CD14-positive monocyte (primary cell): ENCODE results near the gene ACOT11. TPM values are rescaled to one million over a fixed set of nuclear protein-coding genes. Genes with fewer than 3 reads are reported as not detected.

Experiments used
- DNase-seq, 3 donors: peaks; one replicate each; pipeline ENCODE4 v3.0.0-alpha.2; 2011 to 2022
- H2AFZ ChIP-seq: 2 replicates; pipeline ENCODE4 v1.6.0; 2012; ENCODE audit warnings: mild to moderate bottlenecking, low read depth, low read length, inconsistent platforms; ENCODE audit not compliant: insufficient read depth, poor library complexity, severe bottlenecking
- H3K27ac ChIP-seq, 2 donors: 1 replicate in 1 of 2; 2 replicates in 1 of 2; pipeline ENCODE4 v1.5.1; 2012 to 2013; ENCODE audit warnings: low read length in 2 of 2, control low read depth in 1 of 2, inconsistent platforms in 1 of 2, low read depth in 1 of 2, mild to moderate bottlenecking in 1 of 2
- H3K27me3 ChIP-seq, 2 donors: one replicate each; pipeline versions ENCODE4 v1.6.0 to v1.6.1; 2011 to 2013; ENCODE audit warnings: low read length in 2 of 2; ENCODE audit not compliant: control insufficient read depth in 2 of 2, insufficient read depth in 2 of 2
- H3K36me3 ChIP-seq, 2 donors: replicated peaks in 1 of 2; 1 replicate in 1 of 2; 2 replicates in 1 of 2; pipeline versions ENCODE4 v1.5.1 to v1.6.1; 2012 to 2013; ENCODE audit warnings: low read length in 2 of 2, control low read depth in 1 of 2, inconsistent platforms in 1 of 2, mild to moderate bottlenecking in 1 of 2; ENCODE audit not compliant: insufficient read depth in 2 of 2, control insufficient read depth in 1 of 2
- H3K4me1 ChIP-seq, 2 donors: 1 replicate in 1 of 2; 2 replicates in 1 of 2; pipeline versions ENCODE4 v1.5.1 to v1.6.1; 2012 to 2013; ENCODE audit warnings: low read length in 2 of 2, control low read depth in 1 of 2, inconsistent platforms in 1 of 2, mild to moderate bottlenecking in 1 of 2, moderate library complexity in 1 of 2; ENCODE audit not compliant: insufficient read depth in 2 of 2, control insufficient read depth in 1 of 2
- H3K4me2 ChIP-seq: replicated peaks from 2 replicates; pipeline ENCODE3; 2012; ENCODE audit warnings: low read length, moderate library complexity, mild to moderate bottlenecking; ENCODE audit not compliant: poor library complexity, severe bottlenecking; ENCODE audit errors: extremely low read depth
- H3K4me3 ChIP-seq, 3 experiments: fragments of 200-600 bp in 1 of 3; sonication (generic) in 1 of 3; replicated peaks in 1 of 3; 1 replicate in 2 of 3; 2 replicates in 1 of 3; pipeline ENCODE4 v1.5.1; 2011 to 2013; ENCODE audit warnings: low read length in 3 of 3, mild to moderate bottlenecking in 3 of 3, control low read depth in 2 of 3, low read depth in 2 of 3, inconsistent platforms in 1 of 3, moderate library complexity in 1 of 3
- H3K79me2 ChIP-seq: 2 replicates; pipeline ENCODE4 v1.6.0; 2012; ENCODE audit warnings: mild to moderate bottlenecking, control low read depth, inconsistent platforms, low read length, moderate library complexity; ENCODE audit not compliant: insufficient read depth
- H3K9ac ChIP-seq: 2 replicates; pipeline ENCODE4 v1.6.0; 2017; ENCODE audit warnings: low read length, mild to moderate bottlenecking; ENCODE audit not compliant: insufficient read depth, poor library complexity, severe bottlenecking
- H3K9me3 ChIP-seq, 2 donors: replicated peaks in 1 of 2; 1 replicate in 1 of 2; 2 replicates in 1 of 2; pipeline versions ENCODE4 v1.5.1 to v1.6.1; 2012 to 2013; ENCODE audit warnings: low read length in 2 of 2, control low read depth in 1 of 2; ENCODE audit not compliant: control insufficient read depth in 1 of 2, insufficient read depth in 1 of 2
- H4K20me1 ChIP-seq: 2 replicates; pipeline ENCODE4 v1.6.0; 2012; ENCODE audit warnings: mild to moderate bottlenecking, low read length, control low read depth, moderate library complexity; ENCODE audit not compliant: insufficient read depth
- H3K27ac Mint-ChIP-seq, 7 donors: one replicate each; pipeline ENCODE4 v1.8.0; 2020; ENCODE audit warnings: mild to moderate bottlenecking in 7 of 7, mixed read lengths in 7 of 7, moderate library complexity in 6 of 7, inconsistent platforms in 2 of 7
- H3K27me3 Mint-ChIP-seq, 3 donors: one replicate each; pipeline ENCODE4 v1.8.0; 2021 to 2022; ENCODE audit warnings: low read depth in 3 of 3, mild to moderate bottlenecking in 3 of 3, mixed read lengths in 3 of 3, moderate library complexity in 3 of 3, inconsistent platforms in 1 of 3
- H3K36me3 Mint-ChIP-seq, 2 donors: one replicate each; pipeline ENCODE4 v1.8.0; 2020; ENCODE audit warnings: mixed read lengths in 2 of 2, inconsistent platforms in 1 of 2, mild to moderate bottlenecking in 1 of 2
- H3K4me1 Mint-ChIP-seq: one replicate; pipeline ENCODE4 v1.8.0; 2020; ENCODE audit warnings: mild to moderate bottlenecking, mixed read lengths
- H3K4me3 Mint-ChIP-seq, 2 donors: one replicate each; pipeline ENCODE4 v1.8.0; 2020; ENCODE audit warnings: mild to moderate bottlenecking in 2 of 2, mixed read lengths in 2 of 2, moderate library complexity in 1 of 2
- H3K9me3 Mint-ChIP-seq, 7 donors: one replicate each; pipeline ENCODE4 v1.8.0; 2020 to 2022; ENCODE audit warnings: mixed read lengths in 7 of 7, mild to moderate bottlenecking in 6 of 7, moderate library complexity in 6 of 7, inconsistent platforms in 2 of 7
- CTCF ChIP-seq: fragments of 200-600 bp; IDR thresholded peaks from one replicate; pipeline ENCODE4 v1.8.0; 2022; ENCODE audit warnings: antibody characterized with exemption, mild to moderate bottlenecking
- WGBS: methylation state at CpG from one replicate; pipeline ENCODE4 v1.1.5; 2013; ENCODE audit warnings: missing lambda C conversion rate; ENCODE audit not compliant: insufficient coverage; 5-methylcytosine and 5-hydroxymethylcytosine counted together
- intact Hi-C, 2 donors: fragments of 100-400 bp; cut with micrococcal nuclease; formaldehyde crosslinking; loops; one replicate each; pipeline versions ENCODE4 v1.15.0 to v1.15.1; 2023
- polyA plus RNA-seq, 3 donors: library from polyadenylated mRNA; depleted of rRNA in 1 of 3; unstranded in 2 of 3; stranded (reverse) in 1 of 3; fragments of 300-500 nt in 2 of 3; fragments of >200 nt in 1 of 3; fragmentation: Illumina TruSeq in 2 of 3; gene quantifications; 1 replicate in 2 of 3; 2 replicates in 1 of 3; pipeline ENCODE4 v1.2.3, GENCODE V29; 2012 to 2021

Gene ACOT11
- polyA plus RNA-seq, 3 donors: 0.18 to 2.1 (median 0.79) TPM

- H2AFZ ChIP-seq: peak overlapping the region; percentile 82
These were observed 49.0 kb upstream of the ACOT11 start for GRCh38 chr1:54499097-54499359.

GRCh38 chr1:54499360-54500106 lies 48.5 kb upstream of the ACOT11 start:
- peak in 1 of 3 donors; percentile 15 for DNase-seq
- H3K27me3 Mint-ChIP-seq: peaks cover 23 to 38% (median 29%) of the 10 kb centered on the region in 3 donors
- Histone ChIP-seq H2AFZ (peak overlapping the region; percentile 82), H3K4me2 (peak overlapping the region; percentile 64), H3K27me3 (peaks cover 8 to 27% of the 10 kb centered on the region in 2 donors), H3K4me1 (peaks cover 10 to 14% of the 10 kb centered on the region in 2 donors), H3K79me2 (no peaks in the 10 kb centered on the region), H4K20me1 (no peaks in the 10 kb centered on the region), H3K27ac (no peak overlapping the region), H3K36me3 (no peaks in the 10 kb centered on the region), H3K9me3 (peaks cover 8 to 19% of the 10 kb centered on the region in 2 donors), H3K9ac (peak overlapping the region; percentile 40), H3K4me3 (peak overlapping the region in 1 of 3 experiments; percentile 53)
- TF ChIP-seq CTCF: peak; percentile 30
- no peak overlapping the region for H3K27ac Mint-ChIP-seq
- H3K36me3 Mint-ChIP-seq: peaks cover 0 to 4% of the 10 kb centered on the region in 2 donors
- intact Hi-C loops: loop anchor here in 1 of 2 donors (10.0 kb wide), 1 partner anchor 315 kb away; no protein-coding TSS in a partner anchor
- 3% methylated on average over 33 of the region's 50 CpGs for WGBS
- H3K9me3 Mint-ChIP-seq: peaks cover 4 to 15% (median 14%) of the 10 kb centered on the region in 7 donors
- peaks cover 9% of the 10 kb centered on the region for H3K4me1 Mint-ChIP-seq
- H3K4me3 Mint-ChIP-seq: peak overlapping the region; percentile 66 to 82

More at GRCh38 chr1:54499097-54499359, 49.0 kb upstream of the ACOT11 start:
- H3K27ac ChIP-seq: no peak overlapping the region
- intact Hi-C loops: loop anchor here in 1 of 2 donors (10.0 kb wide), 1 partner anchor 314 kb away; no protein-coding TSS in a partner anchor
- TF ChIP-seq CTCF: no peak
- H3K27me3 ChIP-seq: peaks cover 8 to 27% of the 10 kb centered on the region in 2 donors
- Mint-ChIP-seq H3K9me3 (peaks cover 4 to 15% (median 14%) of the 10 kb centered on the region in 7 donors), H3K4me1 (peaks cover 9% of the 10 kb centered on the region), H3K4me3 (peak overlapping the region; percentile 66 to 82), H3K27me3 (peaks cover 23 to 38% (median 29%) of the 10 kb centered on the region in 3 donors), H3K36me3 (peaks cover 0 to 4% of the 10 kb centered on the region in 2 donors), H3K27ac (no peak overlapping the region)
- no peaks in the 10 kb centered on the region for H3K36me3 ChIP-seq
- H3K79me2 ChIP-seq: no peaks in the 10 kb centered on the region
- H3K4me1 ChIP-seq: peaks cover 10 to 14% of the 10 kb centered on the region in 2 donors
- no peak for DNase-seq
- peak overlapping the region in 1 of 3 experiments; percentile 53 for H3K4me3 ChIP-seq
- peak overlapping the region; percentile 64 for H3K4me2 ChIP-seq
- H3K9ac ChIP-seq: peak overlapping the region; percentile 40
- peaks cover 8 to 19% of the 10 kb centered on the region in 2 donors for H3K9me3 ChIP-seq
- whole genome bisulfite sequencing: 20% methylated on average over 9 of the region's 9 CpGs
- H4K20me1 ChIP-seq: no peaks in the 10 kb centered on the region
